Heart left ventricle (tissue), 13 donors: ENCODE results near the gene LSS.

Source experiments
- CTCF ChIP-seq, 12 donors: fragments of 200-600 bp; sonication (generic) in 4 of 12; IDR thresholded peaks; one replicate each; pipeline versions ENCODE4 v1.5.0 to v1.8.0; 2018 to 2022; ENCODE audit warnings: antibody characterized with exemption in 12 of 12, mild to moderate bottlenecking in 5 of 12
- POLR2A ChIP-seq, 2 donors: fragments of 450-650 bp; IDR thresholded peaks; one replicate each; pipeline ENCODE4 v1.6.1; 2017; ENCODE audit warnings: antibody characterized with exemption in 2 of 2, mild to moderate bottlenecking in 2 of 2, moderate library complexity in 2 of 2
- donor health status: ischemic (EF 13 %, LVEDD 7.1; RV severe dilation, severe dysfunction).
- donor health status: DM: no; HTN: yes; CAD: no.
- donor health status: DM: no; HTN: no; CAD: no.
- donor health status: ischemic (EF 25% LVEDD 6.9; RV normal size, moderate dysfunction).
- donor health status: ischemic (EF 25% LVEDD 5.7; RV mildly dilated, moderate dysfunction).
- donor health status: ischemic (EF 35%, LVEDD 5.7; RV mildly dilated, moderate dysfunction).
- donor health status: nonischemic (EF 11% LVEDD 7.7; RV severe dilation, severe dysfunction).
- donor health status: DM: yes; HTN: yes; CAD: no.
- donor health status: PGD.
- donor health status: ischemic (EF 29% LVEDD 5.4; RV normal size, mild dysfunction).
- donor health status: nonischemic (EF 23%, LVEDD 6.1; RV moderate dilation, normal function).

DNA sequence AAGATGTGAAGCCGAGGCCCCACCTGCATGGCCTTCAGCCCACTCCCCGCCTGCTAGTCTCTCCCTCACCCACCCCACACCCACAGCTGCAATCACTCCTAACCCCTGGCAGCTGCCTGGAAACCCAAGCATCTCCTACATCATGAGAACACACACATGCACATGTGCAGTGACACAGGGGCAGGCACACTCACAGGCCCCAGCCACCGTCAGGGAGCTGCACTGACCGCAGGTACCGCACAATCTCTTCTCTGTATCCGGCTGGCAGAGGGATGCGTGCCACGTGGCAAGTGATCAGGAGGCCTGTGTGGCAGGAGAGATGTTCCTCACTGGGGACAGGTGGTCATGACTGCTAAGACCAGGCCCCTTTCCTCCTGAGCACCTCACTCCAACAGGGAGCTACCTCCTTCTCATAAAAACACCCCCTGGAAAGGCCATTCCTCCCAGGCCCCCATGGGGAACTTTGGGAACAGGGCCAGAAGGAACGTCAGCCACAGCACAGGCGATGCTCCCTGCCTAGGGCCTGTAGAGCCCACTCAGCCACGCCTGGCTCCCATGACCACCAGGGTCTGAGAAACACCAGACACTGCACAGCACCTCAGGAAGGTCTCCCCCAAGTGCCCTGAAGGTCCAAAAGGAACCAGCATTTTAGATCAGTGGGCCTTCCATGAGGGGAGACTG lies 6.0 kb downstream of the LSS start:
- TF ChIP-seq CTCF (IDR thresholded peaks at IDR 0.05) (no peak), POLR2A (IDR thresholded peaks at IDR 0.05) (no peak)
